ENCODE measurements around the gene NSMCE1.
A peak's percentile ranks its signal among the peaks of the same experiment; 100 is the strongest.
"Not testable (repeated sequence)": the region's sequence is repeated elsewhere in the genome, so short reads cannot be mapped to it uniquely, and the experiment has no call there.

NSMCE1 gene

DNA sequence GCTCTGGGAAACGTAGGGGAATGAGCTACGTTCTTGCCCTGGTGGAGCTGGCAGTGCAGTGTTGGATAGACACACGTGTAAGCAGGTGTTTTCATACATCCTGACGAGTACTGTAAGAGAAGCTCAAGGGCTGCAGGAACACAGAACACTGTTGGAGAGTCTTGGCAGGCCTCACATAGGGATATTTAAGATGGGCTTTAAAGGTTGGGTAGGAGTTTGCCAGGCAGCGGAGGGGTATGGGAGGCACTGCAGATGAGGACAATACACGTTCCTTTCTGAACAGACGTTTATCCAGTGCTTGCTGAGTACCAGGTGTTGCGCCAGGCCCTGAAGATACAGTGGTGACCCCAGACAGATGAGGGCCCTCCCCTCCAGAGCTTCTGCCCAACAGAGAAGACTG, 59.0 kb downstream of the NSMCE1 start:
- no peak for DNase-seq
- Histone ChIP-seq H3K9me3 (no peaks in the 10 kb centered on the region), H3K27ac (no peak overlapping the region), H3K4me3 (no peak overlapping the region), H3K4me1 (peaks cover 0 to 3% (median 2%) of the 10 kb centered on the region in 4 donors), H3K27me3 (no peaks in the 10 kb centered on the region), H3K36me3 (peaks cover 9 to 45% (median 26%) of the 10 kb centered on the region in 3 donors)
- TF ChIP-seq, protein P1, sequence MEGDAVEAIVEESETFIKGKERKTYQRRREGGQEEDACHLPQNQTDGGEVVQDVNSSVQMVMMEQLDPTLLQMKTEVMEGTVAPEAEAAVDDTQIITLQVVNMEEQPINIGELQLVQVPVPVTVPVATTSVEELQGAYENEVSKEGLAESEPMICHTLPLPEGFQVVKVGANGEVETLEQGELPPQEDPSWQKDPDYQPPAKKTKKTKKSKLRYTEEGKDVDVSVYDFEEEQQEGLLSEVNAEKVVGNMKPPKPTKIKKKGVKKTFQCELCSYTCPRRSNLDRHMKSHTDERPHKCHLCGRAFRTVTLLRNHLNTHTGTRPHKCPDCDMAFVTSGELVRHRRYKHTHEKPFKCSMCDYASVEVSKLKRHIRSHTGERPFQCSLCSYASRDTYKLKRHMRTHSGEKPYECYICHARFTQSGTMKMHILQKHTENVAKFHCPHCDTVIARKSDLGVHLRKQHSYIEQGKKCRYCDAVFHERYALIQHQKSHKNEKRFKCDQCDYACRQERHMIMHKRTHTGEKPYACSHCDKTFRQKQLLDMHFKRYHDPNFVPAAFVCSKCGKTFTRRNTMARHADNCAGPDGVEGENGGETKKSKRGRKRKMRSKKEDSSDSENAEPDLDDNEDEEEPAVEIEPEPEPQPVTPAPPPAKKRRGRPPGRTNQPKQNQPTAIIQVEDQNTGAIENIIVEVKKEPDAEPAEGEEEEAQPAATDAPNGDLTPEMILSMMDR (IDR thresholded peaks at IDR 0.05), result no peak
- intact Hi-C loops (cut with DNase I; ENCODE audit: low total_unique reads), result no loop called here

DNA sequence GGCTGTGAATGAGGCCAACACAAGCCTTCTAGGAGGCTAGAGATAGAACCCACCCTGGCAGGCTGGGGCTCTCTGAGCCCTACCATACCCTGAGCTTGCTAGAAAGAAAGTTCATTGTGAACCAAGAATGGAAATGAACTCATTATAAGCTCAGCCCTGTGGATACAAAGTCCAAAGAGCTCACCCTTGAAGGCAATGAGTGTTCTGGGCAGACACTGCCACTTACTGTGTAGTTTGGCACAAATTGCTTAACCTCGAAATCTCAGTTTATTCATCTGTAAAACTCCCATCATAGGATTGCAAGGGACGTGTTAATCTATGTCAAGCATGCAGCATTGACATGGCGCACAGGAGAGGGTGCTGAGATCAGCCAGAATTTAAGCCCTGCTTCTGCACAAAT, 59.8 kb downstream of the NSMCE1 start:
- intact Hi-C loops (cut with DNase I; ENCODE audit: low total_unique reads), result no loop called here
- Histone ChIP-seq H3K27ac (no peak overlapping the region), H3K9me3 (no peaks in the 10 kb centered on the region), H3K27me3 (no peaks in the 10 kb centered on the region), H3K36me3 (peaks cover 9 to 37% (median 20%) of the 10 kb centered on the region in 3 donors), H3K4me3 (no peak overlapping the region), H3K4me1 (peaks cover 0 to 10% (median 7%) of the 10 kb centered on the region in 4 donors)
- no peak for DNase-seq
- TF ChIP-seq, protein P1 (IDR thresholded peaks at IDR 0.05), result no peak

DNA sequence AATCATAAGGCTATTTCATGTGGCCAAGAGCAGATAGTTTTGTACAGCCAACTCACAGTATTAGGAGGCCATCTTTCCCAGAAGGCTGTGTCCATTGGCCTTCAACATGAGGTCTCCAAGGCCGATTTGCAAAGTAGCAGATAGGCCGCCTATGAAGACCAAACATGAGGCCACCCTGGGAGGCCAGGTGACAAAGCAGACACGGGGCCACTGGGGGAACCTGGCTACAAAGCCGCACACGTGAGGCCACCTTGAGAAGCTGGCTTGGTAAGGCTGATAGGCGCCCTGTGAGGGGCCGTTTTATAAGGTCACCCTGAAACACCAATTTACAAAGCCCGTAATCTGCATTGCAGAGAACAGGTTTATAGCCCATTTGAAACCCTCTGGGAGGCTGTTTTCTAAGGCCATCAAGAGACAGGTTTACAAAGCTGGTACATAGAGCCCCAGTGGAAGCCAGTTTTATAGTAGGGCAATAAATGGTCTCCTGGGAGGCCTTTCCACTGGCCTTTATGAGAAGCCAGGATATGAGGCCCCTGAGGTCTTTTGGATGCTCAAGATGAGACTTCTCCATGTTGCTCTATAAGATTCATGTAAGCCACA, 60.4 kb downstream of the NSMCE1 start:
- DNase-seq, result no peak
- H3K27me3 ChIP-seq, result no peaks in the 10 kb centered on the region
- H3K36me3 ChIP-seq, result peaks cover 9 to 36% (median 17%) of the 10 kb centered on the region in 3 donors
- H3K9me3 ChIP-seq, result no peaks in the 10 kb centered on the region
- H3K27ac ChIP-seq, result no peak overlapping the region
- intact Hi-C loops (cut with DNase I; ENCODE audit: low total_unique reads), result no loop called here
- no peak overlapping the region for H3K4me3 ChIP-seq
- H3K4me1 ChIP-seq, result peaks cover 0 to 11% (median 7%) of the 10 kb centered on the region in 4 donors
- TF ChIP-seq, protein P1 (IDR thresholded peaks at IDR 0.05), result no peak

DNA sequence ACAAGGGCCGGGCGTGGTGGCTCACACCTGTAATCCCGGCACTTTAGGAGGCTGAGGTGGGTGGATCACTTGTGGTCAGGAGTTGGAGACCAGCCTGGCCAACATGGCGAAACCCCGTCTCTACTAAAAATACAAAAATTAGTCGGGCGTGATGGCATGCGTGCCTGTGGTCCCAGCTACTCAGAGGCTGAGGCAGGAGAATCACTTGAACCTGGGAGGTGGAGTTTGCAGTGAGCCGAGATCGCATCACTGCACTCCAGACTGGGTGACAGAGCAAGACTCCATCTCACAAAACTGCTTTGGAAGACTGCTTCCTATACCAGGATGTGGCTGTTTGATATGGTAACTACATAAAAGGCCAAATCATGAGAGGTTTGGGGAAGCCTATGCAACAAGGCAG, 61.5 kb downstream of the NSMCE1 start:
- H3K27me3 ChIP-seq; intact Hi-C loops (cut with DNase I; ENCODE audit: low total_unique reads); H3K27ac ChIP-seq; H3K4me3 ChIP-seq; DNase-seq; H3K9me3 ChIP-seq: not testable (repeated sequence)
- H3K4me1 ChIP-seq, result peaks cover 0 to 16% (median 12%) of the 10 kb centered on the region in 4 donors
- peaks cover 9 to 29% (median 17%) of the 10 kb centered on the region in 3 donors for H3K36me3 ChIP-seq

DNA sequence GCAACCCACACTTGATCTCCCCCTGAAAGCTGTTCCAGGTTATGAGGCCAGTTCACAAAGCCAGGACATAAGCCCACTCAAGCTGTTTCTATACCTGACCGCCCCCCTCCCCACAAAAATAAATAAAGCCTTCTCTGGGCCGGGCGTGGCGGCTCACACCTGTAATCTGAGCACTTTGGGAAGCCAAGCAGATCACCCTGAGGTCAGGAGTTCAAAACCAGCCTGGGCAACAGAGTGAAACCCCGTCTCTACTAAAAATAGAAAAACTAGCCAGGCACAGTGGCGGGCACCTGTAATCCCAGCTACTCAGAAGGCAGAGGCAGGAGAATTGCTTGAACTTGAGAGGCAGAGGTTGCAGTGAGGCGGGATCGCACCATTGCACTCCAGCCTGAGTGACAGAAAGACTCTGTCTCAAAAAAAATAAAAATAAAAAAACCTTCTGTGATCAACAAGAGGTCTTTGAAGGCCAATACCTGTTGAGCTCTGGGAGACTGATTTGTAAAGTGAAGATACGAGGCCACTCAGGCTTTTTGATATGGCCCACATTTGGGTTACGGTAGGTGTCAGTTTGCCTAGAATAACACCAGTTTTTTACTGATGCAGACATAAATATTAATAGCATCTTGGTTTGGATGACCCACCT, 63.0 kb downstream of the NSMCE1 start:
- H3K9me3 ChIP-seq, result no peaks in the 10 kb centered on the region
- DNase-seq, result no peak
- TF ChIP-seq, protein P1 (IDR thresholded peaks at IDR 0.05), result no peak
- no peak overlapping the region for H3K27ac ChIP-seq
- H3K36me3 ChIP-seq, result peaks cover 7 to 14% (median 8%) of the 10 kb centered on the region in 3 donors
- H3K27me3 ChIP-seq, result no peaks in the 10 kb centered on the region
- H3K4me3 ChIP-seq, result no peak overlapping the region
- peaks cover 0 to 16% (median 12%) of the 10 kb centered on the region in 4 donors for H3K4me1 ChIP-seq
- intact Hi-C loops (cut with DNase I; ENCODE audit: low total_unique reads), result no loop called here

DNA sequence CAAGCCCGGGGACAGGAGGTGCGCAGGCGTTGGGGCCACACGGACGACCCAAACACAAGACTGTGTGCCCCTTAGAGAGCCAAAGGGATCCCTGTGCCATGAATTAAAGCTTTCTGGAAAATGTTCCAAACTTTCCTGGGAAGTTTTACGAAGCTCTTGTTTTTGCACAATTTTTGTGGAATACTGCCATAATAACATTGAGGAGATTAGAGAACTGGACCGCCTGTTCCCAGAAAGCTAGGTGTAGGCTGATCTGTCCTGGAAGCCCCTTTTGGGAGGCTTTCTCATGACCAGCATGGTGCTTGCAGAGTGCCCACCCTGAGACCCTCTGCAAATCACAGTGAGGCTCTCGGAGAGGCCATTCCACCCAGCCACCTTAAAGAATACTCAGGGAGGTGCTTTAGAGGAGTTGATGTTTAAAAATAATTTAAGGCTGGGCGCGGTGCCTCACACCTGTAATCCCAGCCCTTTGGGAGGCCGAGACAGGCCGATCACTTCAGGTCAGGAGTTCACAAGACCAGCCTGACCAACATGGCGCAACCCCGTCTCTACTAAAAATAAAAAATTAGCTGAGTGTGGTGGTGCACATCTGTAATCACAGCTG, 64.2 kb downstream of the NSMCE1 start:
- no peak for DNase-seq
- Histone ChIP-seq H3K27me3 (no peaks in the 10 kb centered on the region), H3K4me3 (peak overlapping the region; percentile 63 to 74), H3K4me1 (peaks cover 0 to 16% (median 12%) of the 10 kb centered on the region in 4 donors), H3K36me3 (peaks cover 0 to 2% (median 0%) of the 10 kb centered on the region in 3 donors), H3K27ac (peak overlapping the region; percentile 97), H3K9me3 (no peaks in the 10 kb centered on the region)
- intact Hi-C loops (cut with DNase I; ENCODE audit: low total_unique reads), result no loop called here
- TF ChIP-seq, protein P1 (IDR thresholded peaks at IDR 0.05), result no peak

Data from tibial artery (tissue), 4 donors.